ENCODE data around the gene MYOZ1.

GRCh38 chr10:73627300-73627699 is 14.0 kb downstream of the MYOZ1 start:
- TF ChIP-seq GATA2 (IDR thresholded peaks at IDR 0.05; ENCODE audit: low read depth, low read length) (no peak), GATA3 (IDR thresholded peaks at IDR 0.05; ENCODE audit: low read depth, low read length) (no peak)
